ENCODE results near the gene LRRC8B. TPM values are rescaled to one million over a fixed set of nuclear protein-coding genes. Genes with fewer than 3 reads are reported as not detected.
"Not testable (repeated sequence)": the region's sequence is repeated elsewhere in the genome, so short reads cannot be mapped to it uniquely, and the experiment has no call there.

LRRC8B gene
- total RNA-seq, 1 donor from 2014 or later, result 2.3 TPM

DNA sequence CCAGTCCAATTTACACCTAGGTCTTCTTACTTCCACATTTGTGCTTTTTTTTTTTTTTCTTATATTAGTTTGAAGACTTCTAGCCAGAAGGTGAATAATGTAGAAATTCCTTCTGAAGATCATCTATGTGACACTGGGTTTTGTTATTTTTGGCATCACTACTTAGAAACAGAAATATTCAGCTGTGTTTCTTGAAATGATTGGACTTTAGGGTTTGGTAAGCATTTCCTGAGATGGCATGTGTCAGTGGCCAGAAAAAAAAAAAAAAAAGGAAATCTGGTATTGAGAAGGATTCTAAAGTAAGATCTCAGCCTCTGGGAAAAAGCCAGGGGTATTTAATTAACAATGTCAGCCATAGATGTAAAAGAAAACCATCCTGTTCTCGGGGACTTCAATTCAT is 64.9 kb downstream of the LRRC8B start:
- no peak overlapping the region for H3K4me3 Mint-ChIP-seq (ENCODE audit: unreplicated experiment)
- TF ChIP-seq, protein P1, sequence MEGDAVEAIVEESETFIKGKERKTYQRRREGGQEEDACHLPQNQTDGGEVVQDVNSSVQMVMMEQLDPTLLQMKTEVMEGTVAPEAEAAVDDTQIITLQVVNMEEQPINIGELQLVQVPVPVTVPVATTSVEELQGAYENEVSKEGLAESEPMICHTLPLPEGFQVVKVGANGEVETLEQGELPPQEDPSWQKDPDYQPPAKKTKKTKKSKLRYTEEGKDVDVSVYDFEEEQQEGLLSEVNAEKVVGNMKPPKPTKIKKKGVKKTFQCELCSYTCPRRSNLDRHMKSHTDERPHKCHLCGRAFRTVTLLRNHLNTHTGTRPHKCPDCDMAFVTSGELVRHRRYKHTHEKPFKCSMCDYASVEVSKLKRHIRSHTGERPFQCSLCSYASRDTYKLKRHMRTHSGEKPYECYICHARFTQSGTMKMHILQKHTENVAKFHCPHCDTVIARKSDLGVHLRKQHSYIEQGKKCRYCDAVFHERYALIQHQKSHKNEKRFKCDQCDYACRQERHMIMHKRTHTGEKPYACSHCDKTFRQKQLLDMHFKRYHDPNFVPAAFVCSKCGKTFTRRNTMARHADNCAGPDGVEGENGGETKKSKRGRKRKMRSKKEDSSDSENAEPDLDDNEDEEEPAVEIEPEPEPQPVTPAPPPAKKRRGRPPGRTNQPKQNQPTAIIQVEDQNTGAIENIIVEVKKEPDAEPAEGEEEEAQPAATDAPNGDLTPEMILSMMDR (IDR thresholded peaks at IDR 0.05), result no peak
- peak overlapping the region; percentile 1 for H3K27ac Mint-ChIP-seq (ENCODE audit: unreplicated experiment)
- peaks cover 32% of the 10 kb centered on the region for H3K4me1 Mint-ChIP-seq (ENCODE audit: unreplicated experiment)
- H3K9me3 Mint-ChIP-seq (ENCODE audit: unreplicated experiment), result no peaks in the 10 kb centered on the region
- H3K27me3 Mint-ChIP-seq (ENCODE audit: unreplicated experiment), result no peaks in the 10 kb centered on the region
- no peaks in the 10 kb centered on the region for H3K36me3 Mint-ChIP-seq (ENCODE audit: unreplicated experiment)
- no peak for DNase-seq (ENCODE audit: extremely low spot score, unreplicated experiment)

- Mint-ChIP-seq H3K4me3 (ENCODE audit: unreplicated experiment) (no peak overlapping the region), H3K36me3 (ENCODE audit: unreplicated experiment) (no peaks in the 10 kb centered on the region), H3K27me3 (ENCODE audit: unreplicated experiment) (no peaks in the 10 kb centered on the region), H3K4me1 (ENCODE audit: unreplicated experiment) (peaks cover 32% of the 10 kb centered on the region), H3K27ac (ENCODE audit: unreplicated experiment) (peak overlapping the region; percentile 1), H3K9me3 (ENCODE audit: unreplicated experiment) (no peaks in the 10 kb centered on the region)
- no peak for DNase-seq (ENCODE audit: extremely low spot score, unreplicated experiment)
- TF ChIP-seq, protein P1 (IDR thresholded peaks at IDR 0.05), result no peak
Measured at GRCh38 chr1:89590341-89591080, 65.9 kb downstream of the LRRC8B start.

DNA sequence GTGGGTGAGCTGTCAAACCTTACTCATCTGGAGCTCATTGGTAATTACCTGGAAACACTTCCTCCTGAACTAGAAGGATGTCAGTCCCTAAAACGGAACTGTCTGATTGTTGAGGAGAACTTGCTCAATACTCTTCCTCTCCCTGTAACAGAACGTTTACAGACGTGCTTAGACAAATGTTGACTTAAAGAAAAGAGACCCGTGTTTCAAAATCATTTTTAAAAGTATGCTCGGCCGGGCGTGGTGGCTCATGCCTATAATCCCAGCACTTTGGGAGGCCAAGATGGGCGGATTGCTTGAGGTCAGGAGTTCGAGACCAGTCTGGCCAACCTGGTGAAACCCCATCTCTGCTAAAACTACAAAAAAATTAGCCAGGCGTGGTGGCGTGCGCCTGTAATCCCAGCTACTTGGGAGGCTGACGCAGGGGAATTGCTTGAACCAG is 68.3 kb downstream of the LRRC8B start:
- H3K9me3 Mint-ChIP-seq (ENCODE audit: unreplicated experiment); H3K27ac Mint-ChIP-seq (ENCODE audit: unreplicated experiment); H3K36me3 Mint-ChIP-seq (ENCODE audit: unreplicated experiment); H3K4me3 Mint-ChIP-seq (ENCODE audit: unreplicated experiment); DNase-seq (ENCODE audit: extremely low spot score, unreplicated experiment); H3K27me3 Mint-ChIP-seq (ENCODE audit: unreplicated experiment): not testable (repeated sequence)
- peaks cover 32% of the 10 kb centered on the region for H3K4me1 Mint-ChIP-seq (ENCODE audit: unreplicated experiment)

- Mint-ChIP-seq H3K27ac (ENCODE audit: unreplicated experiment) (no peak overlapping the region), H3K4me3 (ENCODE audit: unreplicated experiment) (no peak overlapping the region), H3K36me3 (ENCODE audit: unreplicated experiment) (no peaks in the 10 kb centered on the region), H3K27me3 (ENCODE audit: unreplicated experiment) (no peaks in the 10 kb centered on the region), H3K4me1 (ENCODE audit: unreplicated experiment) (peaks cover 34% of the 10 kb centered on the region), H3K9me3 (ENCODE audit: unreplicated experiment) (no peaks in the 10 kb centered on the region)
- TF ChIP-seq, protein P1 (IDR thresholded peaks at IDR 0.05), result no peak
- DNase-seq (ENCODE audit: extremely low spot score, unreplicated experiment), result no peak
Measured at GRCh38 chr1:89594096-89594740, 69.6 kb downstream of the LRRC8B start.

GRCh38 chr1:89596698-89597097 is 72.1 kb downstream of the LRRC8B start:
- H3K9me3 Mint-ChIP-seq (ENCODE audit: unreplicated experiment), result no peaks in the 10 kb centered on the region
- H3K27ac Mint-ChIP-seq (ENCODE audit: unreplicated experiment), result no peak overlapping the region
- H3K4me1 Mint-ChIP-seq (ENCODE audit: unreplicated experiment), result peaks cover 13% of the 10 kb centered on the region
- DNase-seq (ENCODE audit: extremely low spot score, unreplicated experiment), result no peak
- TF ChIP-seq, protein P1 (IDR thresholded peaks at IDR 0.05), result no peak
- peaks cover 2% of the 10 kb centered on the region for H3K27me3 Mint-ChIP-seq (ENCODE audit: unreplicated experiment)
- no peaks in the 10 kb centered on the region for H3K36me3 Mint-ChIP-seq (ENCODE audit: unreplicated experiment)
- H3K4me3 Mint-ChIP-seq (ENCODE audit: unreplicated experiment), result no peak overlapping the region
